Stimulated activated memory B cell treated with anti-CD40 and anti-IgM and Interleukin-4, amounts not matched to agents 10 μg/mL and 1 μg/mL and 100 μg/mL, for 72 hours (primary cell): ENCODE measurements around the gene ZNF556.
A peak's percentile ranks its signal among the peaks of the same experiment; 100 is the strongest.
"Not testable (repeated sequence)": the region's sequence is repeated elsewhere in the genome, so short reads cannot be mapped to it uniquely, and the experiment has no call there.

Source experiments
- ATAC-seq: fragments of 150-1000 bp; cut with Tn5 transposase; 2 replicates; pipeline ENCODE4 v1.10.0; 2021
- H3K27ac Mint-ChIP-seq: one replicate; pipeline ENCODE4 v1.8.0; 2022; ENCODE audit warnings: mild to moderate bottlenecking, mixed read lengths
- H3K27me3 Mint-ChIP-seq: one replicate; pipeline ENCODE4 v1.8.0; 2022; ENCODE audit warnings: mixed read lengths
- H3K36me3 Mint-ChIP-seq: one replicate; pipeline ENCODE4 v1.8.0; 2022; ENCODE audit warnings: mixed read lengths
- H3K4me1 Mint-ChIP-seq: one replicate; pipeline ENCODE4 v1.8.0; 2022; ENCODE audit warnings: mixed read lengths
- H3K4me3 Mint-ChIP-seq: one replicate; pipeline ENCODE4 v1.8.0; 2022; ENCODE audit warnings: mild to moderate bottlenecking, moderate library complexity, mixed read lengths
- H3K9me3 Mint-ChIP-seq: one replicate; pipeline ENCODE4 v1.8.0; 2022; ENCODE audit warnings: mixed read lengths

ZNF556 gene

DNA sequence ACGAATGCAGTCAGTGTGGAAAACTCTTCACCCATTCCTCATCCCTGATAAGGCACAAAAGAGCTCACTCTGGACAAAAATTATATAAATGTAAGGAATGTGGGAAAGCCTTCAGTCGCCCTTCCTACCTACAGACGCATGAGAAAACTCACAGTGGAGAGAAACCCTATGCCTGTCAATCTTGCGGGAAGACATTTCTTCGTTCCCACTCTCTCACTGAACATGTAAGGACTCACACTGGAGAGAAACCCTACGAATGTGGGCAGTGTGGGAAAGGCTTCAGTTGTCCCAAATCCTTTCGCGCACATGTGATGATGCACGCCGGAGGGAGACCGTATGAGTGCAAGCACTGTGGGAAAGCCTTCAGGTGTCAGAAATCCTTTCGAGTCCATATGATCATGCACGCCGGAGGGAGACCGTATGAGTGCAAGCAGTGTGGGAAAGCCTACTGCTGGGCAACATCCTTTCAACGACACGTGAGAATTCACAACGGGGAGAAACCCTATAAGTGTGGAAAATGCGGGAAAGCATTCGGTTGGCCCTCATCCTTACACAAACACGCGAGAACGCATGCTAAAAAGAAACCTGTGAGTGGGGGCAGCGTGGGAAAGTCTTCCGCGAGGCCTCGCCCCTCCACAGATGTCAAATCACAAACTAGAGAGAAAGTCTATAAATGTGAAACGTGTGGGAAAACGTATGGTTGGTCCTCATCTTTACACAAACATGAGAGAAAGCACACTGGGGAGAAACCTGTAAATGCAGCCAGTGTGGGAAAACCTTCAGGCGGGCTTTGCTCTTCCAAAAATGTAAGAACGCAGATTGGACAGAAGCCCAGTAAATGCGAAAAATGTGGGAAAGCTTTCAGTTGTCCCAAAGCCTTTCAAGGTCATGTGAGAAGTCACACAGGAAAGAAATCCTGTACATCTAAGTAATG lies 10.5 kb downstream of the ZNF556 start:
- H3K9me3 Mint-ChIP-seq = no peaks in the 10 kb centered on the region
- H3K27ac Mint-ChIP-seq = no peak overlapping the region
- H3K27me3 Mint-ChIP-seq = no peaks in the 10 kb centered on the region

GRCh38 chr19:2883686-2884439 lies 16.7 kb downstream of the ZNF556 start:
- Mint-ChIP-seq H3K27ac (no peak overlapping the region), H3K9me3 (no peaks in the 10 kb centered on the region), H3K4me3 (no peak overlapping the region), H3K36me3 (no peaks in the 10 kb centered on the region), H3K4me1 (peaks cover 10% of the 10 kb centered on the region), H3K27me3 (no peaks in the 10 kb centered on the region)
- no peak for ATAC-seq

More for the DNA sequence above, 10.5 kb downstream of the ZNF556 start:
- Mint-ChIP-seq H3K4me3 (no peak overlapping the region), H3K4me1 (no peaks in the 10 kb centered on the region), H3K36me3 (no peaks in the 10 kb centered on the region)
- no peak for ATAC-seq

DNA sequence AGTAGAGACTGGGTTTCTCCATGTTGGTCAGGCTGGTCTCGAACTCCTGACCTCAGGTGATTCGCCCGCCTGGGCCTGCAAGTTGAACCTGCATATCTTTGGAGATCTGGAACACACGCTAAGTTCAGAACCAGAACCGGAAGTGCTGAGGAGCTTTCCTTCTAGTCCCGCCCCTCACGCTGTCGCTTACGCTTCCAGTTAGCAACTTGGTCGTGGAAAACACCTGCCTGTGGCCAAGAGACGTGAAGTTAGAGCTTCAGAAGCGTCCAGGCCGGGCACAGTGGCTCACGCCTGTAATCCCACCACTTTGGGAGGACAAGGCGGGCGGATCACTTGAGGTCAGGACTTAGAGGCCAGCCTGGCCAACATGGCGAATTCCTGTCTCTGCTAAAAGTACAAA lies 18.6 kb downstream of the ZNF556 start:
- Mint-ChIP-seq H3K27me3 (no peaks in the 10 kb centered on the region), H3K4me1 (peaks cover 13% of the 10 kb centered on the region), H3K9me3 (no peaks in the 10 kb centered on the region), H3K4me3 (no peak overlapping the region), H3K27ac (no peak overlapping the region), H3K36me3 (no peaks in the 10 kb centered on the region)
- no peak for ATAC-seq

- no peaks in the 10 kb centered on the region for H3K9me3 Mint-ChIP-seq
Measured at GRCh38 chr19:2887391-2887914, 20.3 kb downstream of the ZNF556 start.

GRCh38 chr19:2888731-2889224 lies 21.6 kb downstream of the ZNF556 start:
- Mint-ChIP-seq H3K9me3 (no peaks in the 10 kb centered on the region), H3K4me3 (peak overlapping the region; percentile 79), H3K36me3 (no peaks in the 10 kb centered on the region), H3K27me3 (no peaks in the 10 kb centered on the region), H3K27ac (peak overlapping the region; percentile 48), H3K4me1 (peaks cover 13% of the 10 kb centered on the region)
- ATAC-seq = peak; percentile 86

More at GRCh38 chr19:2887391-2887914, 20.3 kb downstream of the ZNF556 start:
- Mint-ChIP-seq H3K27me3 (no peaks in the 10 kb centered on the region), H3K4me3 (peak overlapping the region; percentile 52), H3K36me3 (no peaks in the 10 kb centered on the region), H3K4me1 (peaks cover 13% of the 10 kb centered on the region), H3K27ac (peak overlapping the region; percentile 48)
- ATAC-seq = peak; percentile 70

DNA sequence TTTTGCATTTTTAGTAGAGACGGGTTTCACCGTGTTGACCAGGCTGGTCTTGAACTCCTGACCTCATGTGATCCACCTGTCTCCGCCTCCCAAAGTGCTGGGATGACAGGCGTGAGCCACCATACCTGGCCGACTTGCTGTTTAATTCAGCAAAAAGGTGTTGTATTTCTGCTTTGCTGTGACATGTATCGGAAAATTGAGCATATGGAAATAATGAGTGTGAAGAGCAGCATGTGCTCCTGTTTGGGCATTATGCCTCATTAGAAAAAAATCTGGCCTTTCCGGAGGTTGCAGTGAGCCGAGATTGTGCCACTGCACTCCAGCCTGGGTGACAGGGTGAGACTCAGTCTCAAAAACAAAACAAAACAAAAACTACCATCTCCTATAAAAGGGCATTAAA lies 23.4 kb downstream of the ZNF556 start:
- H3K27me3 Mint-ChIP-seq, ATAC-seq, H3K4me3 Mint-ChIP-seq, H3K36me3 Mint-ChIP-seq, H3K9me3 Mint-ChIP-seq, H3K27ac Mint-ChIP-seq: not testable (repeated sequence)
- peaks cover 13% of the 10 kb centered on the region for H3K4me1 Mint-ChIP-seq

GRCh38 chr19:2896694-2897093 lies 29.6 kb downstream of the ZNF556 start:
- peaks cover 10% of the 10 kb centered on the region for H3K4me1 Mint-ChIP-seq
- no peak overlapping the region for H3K4me3 Mint-ChIP-seq
- no peaks in the 10 kb centered on the region for H3K36me3 Mint-ChIP-seq
- ATAC-seq = no peak
- no peak overlapping the region for H3K27ac Mint-ChIP-seq
- H3K27me3 Mint-ChIP-seq = no peaks in the 10 kb centered on the region
- peaks cover 4% of the 10 kb centered on the region for H3K9me3 Mint-ChIP-seq

DNA sequence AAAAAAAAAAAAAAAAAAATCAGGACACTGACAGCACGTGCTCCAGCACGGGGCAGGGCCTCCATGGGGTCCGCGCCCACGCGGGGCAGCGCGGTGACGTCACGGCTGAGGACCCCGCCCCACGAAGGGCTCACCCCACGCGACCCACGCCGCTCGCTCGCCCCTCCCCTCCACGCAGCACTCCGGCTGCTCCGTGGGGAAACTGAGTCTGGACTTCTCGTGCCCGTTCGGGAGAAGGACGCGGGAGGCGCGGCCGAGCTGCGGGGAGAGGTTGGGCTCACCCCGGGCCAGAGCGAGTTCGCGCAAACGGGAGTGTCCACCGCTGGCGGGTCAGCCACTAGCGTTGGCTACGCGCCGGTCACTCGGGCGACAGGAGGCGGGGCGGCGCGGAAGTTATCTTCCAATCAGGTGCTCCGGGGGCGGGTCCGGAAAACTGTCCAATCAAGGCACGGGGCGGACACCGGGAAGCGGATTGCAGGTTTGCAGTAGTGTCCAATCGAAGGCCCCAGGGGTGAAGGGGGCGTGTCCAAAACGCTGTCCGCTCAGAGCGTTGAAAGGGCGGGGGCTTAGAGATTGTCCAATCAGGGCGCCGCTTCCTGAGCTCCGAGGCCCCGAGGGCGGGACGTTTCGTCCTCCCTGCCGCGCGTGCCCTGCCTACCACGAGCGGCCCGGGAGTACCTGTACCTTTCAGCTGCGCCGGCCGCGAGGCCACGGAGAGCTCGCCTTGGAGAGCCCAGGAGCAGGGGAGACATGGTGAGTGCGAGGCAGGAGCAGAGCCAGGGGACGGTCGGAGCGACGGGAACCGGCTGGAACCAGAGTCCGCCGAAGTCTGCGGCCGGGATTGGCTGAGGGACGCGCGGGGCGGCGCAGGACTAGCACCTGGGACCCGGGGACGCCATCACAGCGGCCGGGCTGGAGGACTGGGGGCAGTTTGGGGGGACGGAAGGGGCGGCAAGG lies 33.4 kb downstream of the ZNF556 start, which contains the start of gene ZNF57:
TSS of gene ZNF57 (plus strand) at position 633 of the 957 bp plus-strand sequence. CDS start at position 751, 118 bp downstream.
- peak; percentile 99 for ATAC-seq
- Mint-ChIP-seq H3K36me3 (no peaks in the 10 kb centered on the region), H3K4me1 (peaks cover 19% of the 10 kb centered on the region), H3K27me3 (no peaks in the 10 kb centered on the region), H3K9me3 (peaks cover 4% of the 10 kb centered on the region), H3K27ac (peak within 1 kb of the TSS; percentile 95), H3K4me3 (peak within 1 kb of the TSS; percentile 100)

DNA sequence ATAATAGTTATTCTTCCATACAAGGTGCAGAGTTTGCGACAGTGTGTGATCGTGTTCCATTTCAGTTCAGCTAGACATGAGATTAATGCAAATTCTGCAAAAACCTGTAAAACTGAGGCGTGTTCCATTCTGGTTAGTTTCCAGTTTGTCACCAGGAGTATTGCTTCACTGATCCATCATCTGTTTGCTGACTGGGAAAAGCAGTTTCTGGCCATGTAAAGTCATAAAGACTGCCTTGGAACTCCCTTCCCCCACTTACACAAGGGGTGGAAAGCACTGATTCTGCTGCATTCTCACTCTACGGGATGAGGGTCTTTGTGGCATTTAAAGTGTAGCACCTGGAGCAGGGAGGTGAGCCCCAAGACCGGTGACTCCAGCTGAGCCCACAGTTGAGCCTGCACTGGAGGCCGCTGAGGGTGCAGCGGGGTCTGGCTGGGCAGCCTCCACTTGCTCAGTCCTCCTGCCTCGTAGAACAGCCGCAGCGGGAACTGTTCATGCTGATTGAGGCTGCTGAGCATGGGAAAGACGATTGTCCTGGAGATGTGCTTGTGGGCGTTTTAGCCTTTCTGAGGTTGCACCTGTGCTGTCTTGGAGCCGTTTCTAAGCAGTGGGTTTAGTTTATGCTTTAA lies 35.6 kb downstream of the ZNF556 start:
- no peak for ATAC-seq
- H3K36me3 Mint-ChIP-seq = no peaks in the 10 kb centered on the region
- H3K9me3 Mint-ChIP-seq = peaks cover under 1% of the 10 kb centered on the region
- no peak overlapping the region for H3K4me3 Mint-ChIP-seq
- no peak overlapping the region for H3K27ac Mint-ChIP-seq
- H3K27me3 Mint-ChIP-seq = no peaks in the 10 kb centered on the region
- H3K4me1 Mint-ChIP-seq = peaks cover 19% of the 10 kb centered on the region

DNA sequence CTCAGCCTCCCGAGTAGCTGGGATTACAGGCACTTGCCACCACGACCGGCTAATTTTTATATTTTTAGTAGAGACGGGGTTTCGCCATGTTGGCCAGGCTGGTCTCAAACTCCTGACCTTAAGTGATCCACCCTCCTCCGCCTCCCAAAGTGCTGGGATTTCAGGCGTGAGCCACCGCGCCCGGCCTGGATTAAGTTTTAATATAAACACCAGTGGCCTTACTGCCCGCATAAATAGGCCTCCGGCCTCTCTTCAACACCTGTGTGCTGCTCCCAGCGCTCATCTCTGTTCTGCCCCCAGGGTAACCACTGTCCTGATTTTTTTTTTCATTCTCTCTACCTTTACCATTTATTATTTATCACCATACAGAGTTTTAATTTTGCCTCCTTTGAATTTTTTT lies 36.2 kb downstream of the ZNF556 start:
- ATAC-seq, H3K4me3 Mint-ChIP-seq, H3K36me3 Mint-ChIP-seq, H3K27me3 Mint-ChIP-seq, H3K9me3 Mint-ChIP-seq, H3K27ac Mint-ChIP-seq: not testable (repeated sequence)
- H3K4me1 Mint-ChIP-seq = peaks cover 19% of the 10 kb centered on the region

DNA sequence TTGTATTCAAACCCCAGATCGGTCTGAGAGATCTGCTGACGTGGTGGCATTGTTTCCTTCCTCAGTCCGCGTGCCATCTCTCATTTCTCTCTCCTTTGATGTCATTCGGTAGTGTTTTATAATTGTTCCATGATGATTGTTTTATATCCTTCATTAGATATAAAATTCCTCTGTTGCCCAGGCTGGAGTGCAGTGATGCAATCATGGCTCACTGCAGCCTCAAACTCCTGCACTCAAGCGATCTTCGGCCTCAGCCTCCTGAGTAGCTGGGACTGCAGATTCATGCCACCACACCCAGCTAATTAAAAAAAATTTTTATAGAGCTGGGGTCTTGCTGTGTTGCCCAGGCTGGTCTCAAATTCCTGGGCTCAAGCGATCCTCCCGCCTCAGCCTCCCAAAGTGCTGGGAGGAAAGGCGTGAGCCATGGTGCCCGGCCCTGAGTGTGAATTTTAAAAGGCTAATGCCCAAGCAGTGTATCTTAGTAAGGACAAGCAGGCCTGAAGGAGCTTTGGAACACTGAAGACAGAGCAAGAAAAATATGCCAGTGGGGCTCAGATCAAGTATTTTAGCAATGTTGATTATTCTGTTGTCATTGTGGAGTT lies 38.9 kb downstream of the ZNF556 start:
- Mint-ChIP-seq H3K4me3 (no peak overlapping the region), H3K36me3 (peaks cover 11% of the 10 kb centered on the region), H3K27me3 (no peaks in the 10 kb centered on the region), H3K4me1 (peaks cover 26% of the 10 kb centered on the region), H3K27ac (no peak overlapping the region), H3K9me3 (peaks cover 3% of the 10 kb centered on the region)
- ATAC-seq = no peak

DNA sequence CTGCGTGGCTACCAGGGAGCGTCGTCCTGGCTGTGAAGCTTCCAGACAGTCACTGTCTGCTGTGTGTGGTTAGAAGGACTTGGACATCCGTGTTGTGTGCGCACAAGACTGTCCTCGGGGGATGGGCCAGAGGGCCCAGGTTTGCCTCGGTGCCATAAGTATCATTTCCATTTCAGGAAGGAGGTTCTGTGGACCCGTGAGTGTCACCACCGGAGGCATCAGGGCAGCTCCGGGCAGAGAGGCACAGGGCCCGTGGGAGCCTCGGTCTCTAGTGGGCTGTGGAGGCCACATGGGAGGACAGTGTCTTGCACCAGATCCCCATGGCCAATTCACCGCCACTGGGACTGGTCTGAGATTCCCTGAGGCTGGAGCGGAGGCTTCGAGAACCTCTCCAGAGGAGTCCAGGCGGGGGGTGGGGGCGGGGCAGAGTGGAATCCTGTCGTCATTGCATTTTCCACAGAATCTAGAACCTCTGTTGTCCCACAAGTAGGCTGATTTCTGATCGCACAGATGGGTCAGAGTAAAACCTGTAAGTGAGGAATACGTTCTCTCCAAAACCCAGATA lies 39.6 kb downstream of the ZNF556 start:
- H3K27ac Mint-ChIP-seq = no peak overlapping the region
- peaks cover 3% of the 10 kb centered on the region for H3K9me3 Mint-ChIP-seq
- no peaks in the 10 kb centered on the region for H3K27me3 Mint-ChIP-seq
- ATAC-seq = no peak
- H3K36me3 Mint-ChIP-seq = peaks cover 15% of the 10 kb centered on the region
- no peak overlapping the region for H3K4me3 Mint-ChIP-seq
- peaks cover 22% of the 10 kb centered on the region for H3K4me1 Mint-ChIP-seq

DNA sequence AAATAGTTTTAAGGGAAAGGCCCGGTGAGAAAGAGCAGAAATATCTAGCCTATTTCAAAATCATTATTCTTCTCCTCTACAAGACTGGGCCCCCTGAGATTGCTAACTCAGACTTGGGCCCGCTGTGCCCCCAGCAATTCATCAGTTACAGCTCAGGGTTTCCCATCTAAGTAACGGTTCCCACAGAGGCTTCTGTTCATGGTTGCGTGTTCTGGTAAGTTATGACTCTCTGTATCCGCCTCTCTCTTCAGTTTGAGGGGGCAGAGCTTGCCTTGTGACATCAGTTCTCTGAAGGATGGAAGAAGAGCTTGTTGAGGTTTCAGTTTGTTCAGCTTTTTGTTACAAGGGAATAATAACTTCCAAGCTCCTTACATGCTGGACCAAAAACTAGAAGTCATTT lies 45.2 kb downstream of the ZNF556 start:
- Mint-ChIP-seq H3K27me3 (no peaks in the 10 kb centered on the region), H3K27ac (no peak overlapping the region), H3K9me3 (peaks cover 12% of the 10 kb centered on the region), H3K36me3 (peaks cover 60% of the 10 kb centered on the region), H3K4me3 (no peak overlapping the region), H3K4me1 (peaks cover 14% of the 10 kb centered on the region)
- no peak for ATAC-seq
